Measurements from ENCODE around the gene EDN3.

The EDN3 gene

GRCh38 chr20:59374261-59374660, 73.8 kb downstream of the EDN3 start:
- no peak for TF ChIP-seq CTCF (conservative IDR thresholded peaks at IDR 0.05)

GRCh38 chr20:59375541-59375940, 75.1 kb downstream of the EDN3 start:
- no peak for TF ChIP-seq CTCF (conservative IDR thresholded peaks at IDR 0.05)
- H3K27ac ChIP-seq = no peak overlapping the region

More at GRCh38 chr20:59374261-59374660, 73.8 kb downstream of the EDN3 start:
- H3K27ac ChIP-seq = no peak overlapping the region
